ENCODE results near the gene HOXC9. TPM values are rescaled to one million over a fixed set of nuclear protein-coding genes. Genes with fewer than 3 reads are reported as not detected.
A peak's percentile ranks its signal among the peaks of the same experiment; 100 is the strongest.

Gene HOXC9
- polyA plus RNA-seq, 1 experiment, result 1.2 TPM

DNA sequence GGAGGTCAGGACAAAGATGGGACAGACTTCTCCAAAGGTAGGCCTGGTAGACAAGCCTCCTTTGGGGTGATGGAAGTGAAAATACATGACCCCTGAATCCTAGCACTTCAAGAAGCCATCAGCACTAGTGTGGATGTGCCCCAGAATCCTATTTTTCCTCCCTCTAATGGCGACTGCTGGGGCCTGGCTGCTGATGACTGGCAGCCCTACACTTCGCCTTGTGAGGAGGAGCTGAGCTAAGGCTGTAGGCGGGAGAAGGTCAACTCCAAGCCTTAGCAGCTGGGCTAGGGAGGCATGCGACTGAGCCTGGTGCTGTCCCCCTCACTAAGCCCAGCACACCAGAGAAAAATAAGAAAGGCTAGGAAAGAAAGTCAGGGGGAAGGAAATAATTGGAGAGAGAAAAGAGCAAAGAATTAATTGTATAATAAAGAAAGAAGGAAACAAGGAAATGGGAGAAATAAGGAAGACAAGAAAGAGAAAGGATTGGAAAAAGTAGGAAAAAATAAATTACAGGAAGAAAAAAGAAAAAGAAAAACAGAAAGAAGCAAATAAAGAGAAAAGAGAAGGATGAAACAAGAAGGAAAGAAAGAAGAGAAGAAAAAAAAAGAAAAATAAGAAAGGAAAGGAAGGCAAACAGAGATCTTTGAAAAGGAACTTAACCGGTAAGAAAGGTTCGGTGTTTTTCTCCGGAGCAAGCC lies 19.7 kb upstream of the HOXC9 start:
- DNase-seq (ENCODE audit: low read depth), result no peak
- CTCF ChIA-PET, result interaction anchor here (0.7 to 2.0 kb wide), 6 partner anchors 8 to 285 kb away, joined by 3 to 8 read pairs (median 3); no protein-coding TSS in a partner anchor
- peak overlapping the region; percentile 46 for H3K4me3 ChIP-seq (ENCODE audit: low read depth, low read length)

DNA sequence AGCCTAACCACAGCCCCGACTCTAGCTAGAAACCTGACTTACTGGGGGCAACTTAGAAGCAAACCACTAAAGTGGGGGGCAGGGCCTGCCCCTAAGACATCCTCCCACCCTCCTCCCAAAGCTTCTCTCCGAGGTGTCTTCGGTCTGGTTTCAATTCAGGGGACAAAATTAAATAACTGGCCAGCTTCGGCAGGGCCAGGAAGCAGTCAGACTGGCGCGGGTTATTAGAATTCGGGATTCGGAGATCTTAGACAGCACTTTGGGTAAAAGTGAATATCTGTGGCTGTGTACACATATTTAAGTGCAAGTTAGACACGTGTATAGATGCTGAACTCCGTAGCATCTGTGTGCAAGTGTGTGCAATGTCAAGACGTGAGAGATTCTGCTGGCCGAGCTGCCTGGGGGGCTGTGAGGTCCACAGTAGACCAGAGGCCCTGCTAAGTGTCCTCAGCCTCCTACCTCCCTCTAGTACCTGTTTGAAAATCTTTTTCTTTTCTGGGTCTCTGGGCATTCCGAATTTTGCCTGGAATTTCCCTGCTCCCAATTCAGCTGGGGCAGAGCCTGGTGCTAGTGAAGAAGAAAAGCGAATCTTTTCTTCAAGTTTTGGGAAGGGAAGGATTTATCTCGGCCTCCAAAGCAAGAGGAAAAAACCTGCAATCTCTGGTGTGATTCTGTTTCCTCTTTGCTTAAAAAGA lies 19.0 kb upstream of the HOXC9 start:
- H3K4me3 ChIP-seq (ENCODE audit: low read depth, low read length), result peak overlapping the region; percentile 46
- no peak for DNase-seq (ENCODE audit: low read depth)
- no peaks in the 10 kb centered on the region for H3K27me3 ChIP-seq (ENCODE audit: control insufficient read depth, insufficient read depth, low read length)
- ChIA-PET CTCF (interaction anchor here (0.7 to 2.0 kb wide), 8 partner anchors 8 to 285 kb away, joined by 3 to 8 read pairs (median 3); no protein-coding TSS in a partner anchor), POLR2A (no interaction called here)
- TF ChIP-seq, protein P1, sequence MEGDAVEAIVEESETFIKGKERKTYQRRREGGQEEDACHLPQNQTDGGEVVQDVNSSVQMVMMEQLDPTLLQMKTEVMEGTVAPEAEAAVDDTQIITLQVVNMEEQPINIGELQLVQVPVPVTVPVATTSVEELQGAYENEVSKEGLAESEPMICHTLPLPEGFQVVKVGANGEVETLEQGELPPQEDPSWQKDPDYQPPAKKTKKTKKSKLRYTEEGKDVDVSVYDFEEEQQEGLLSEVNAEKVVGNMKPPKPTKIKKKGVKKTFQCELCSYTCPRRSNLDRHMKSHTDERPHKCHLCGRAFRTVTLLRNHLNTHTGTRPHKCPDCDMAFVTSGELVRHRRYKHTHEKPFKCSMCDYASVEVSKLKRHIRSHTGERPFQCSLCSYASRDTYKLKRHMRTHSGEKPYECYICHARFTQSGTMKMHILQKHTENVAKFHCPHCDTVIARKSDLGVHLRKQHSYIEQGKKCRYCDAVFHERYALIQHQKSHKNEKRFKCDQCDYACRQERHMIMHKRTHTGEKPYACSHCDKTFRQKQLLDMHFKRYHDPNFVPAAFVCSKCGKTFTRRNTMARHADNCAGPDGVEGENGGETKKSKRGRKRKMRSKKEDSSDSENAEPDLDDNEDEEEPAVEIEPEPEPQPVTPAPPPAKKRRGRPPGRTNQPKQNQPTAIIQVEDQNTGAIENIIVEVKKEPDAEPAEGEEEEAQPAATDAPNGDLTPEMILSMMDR (IDR thresholded peaks at IDR 0.05; ENCODE audit: insufficient read depth, low read depth, low read length), result no peak
- no peaks in the 10 kb centered on the region for H3K36me3 ChIP-seq (ENCODE audit: control insufficient read depth, insufficient read depth, low read length)

More for the DNA sequence above, 19.7 kb upstream of the HOXC9 start:
- POLR2A ChIA-PET, result no interaction called here
- TF ChIP-seq, protein P1 (IDR thresholded peaks at IDR 0.05; ENCODE audit: insufficient read depth, low read depth, low read length), result no peak
- H3K36me3 ChIP-seq (ENCODE audit: control insufficient read depth, insufficient read depth, low read length), result no peaks in the 10 kb centered on the region
- H3K27me3 ChIP-seq (ENCODE audit: control insufficient read depth, insufficient read depth, low read length), result no peaks in the 10 kb centered on the region

DNA sequence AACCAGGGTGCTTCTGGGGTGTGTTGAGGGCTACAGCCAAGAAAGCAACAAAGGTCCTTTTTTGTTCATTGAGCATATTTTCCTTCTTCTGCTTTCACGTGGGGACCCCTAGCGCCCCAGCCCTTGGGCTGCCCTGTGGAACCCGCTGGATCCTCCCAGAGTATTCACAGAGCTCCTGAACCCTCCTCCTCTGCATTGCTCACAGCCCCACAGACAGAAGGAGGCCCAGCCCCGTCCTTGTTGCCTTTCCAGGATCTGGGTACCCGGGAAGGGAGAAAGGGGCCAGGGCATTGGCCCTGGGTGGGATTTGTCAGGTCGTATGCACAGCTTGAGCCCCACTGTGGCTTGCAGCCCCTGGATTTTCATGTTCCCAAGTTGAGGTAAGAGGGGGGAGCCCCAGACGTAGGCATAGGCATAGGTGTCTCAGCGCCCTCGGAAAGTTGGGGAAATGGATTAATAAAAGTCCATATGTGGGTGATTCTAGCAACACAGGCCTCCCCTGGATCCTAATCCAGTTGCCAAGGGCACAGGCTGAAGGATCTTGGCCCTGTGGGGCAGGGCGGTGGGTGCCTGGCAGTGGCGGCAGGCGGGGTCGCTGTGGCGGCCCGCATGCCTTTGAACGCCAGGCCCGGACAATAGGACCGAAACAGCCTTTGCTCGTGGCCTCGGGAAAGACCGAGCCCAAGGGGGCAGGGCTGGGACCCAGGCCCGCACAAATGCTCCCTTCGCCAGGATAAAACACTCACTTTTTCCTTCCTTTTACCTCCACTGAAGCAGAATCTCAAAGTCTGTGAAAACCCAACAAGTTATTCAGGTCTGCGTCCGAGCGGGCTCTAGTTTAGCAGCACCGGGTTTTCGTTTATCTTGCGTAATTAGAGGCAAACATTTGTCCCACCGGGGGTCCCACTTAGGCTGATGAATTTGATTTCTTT lies 18.1 kb upstream of the HOXC9 start:
- TF ChIP-seq, protein P1 (IDR thresholded peaks at IDR 0.05; ENCODE audit: insufficient read depth, low read depth, low read length), result no peak
- Histone ChIP-seq H3K27me3 (ENCODE audit: control insufficient read depth, insufficient read depth, low read length) (no peaks in the 10 kb centered on the region), H3K36me3 (ENCODE audit: control insufficient read depth, insufficient read depth, low read length) (no peaks in the 10 kb centered on the region), H3K4me3 (ENCODE audit: low read depth, low read length) (peak overlapping the region; percentile 46)
- POLR2A ChIA-PET, result interaction anchor here (0.6 kb wide), 1 partner anchor 17 kb away, joined by 4 read pairs; no protein-coding TSS in a partner anchor
- DNase-seq (ENCODE audit: low read depth), result no peak
- CTCF ChIA-PET, result interaction anchor here (0.7 to 2.0 kb wide), 4 partner anchors 194 to 219 kb away, joined by 3 to 8 read pairs (median 4); no protein-coding TSS in a partner anchor

DNA sequence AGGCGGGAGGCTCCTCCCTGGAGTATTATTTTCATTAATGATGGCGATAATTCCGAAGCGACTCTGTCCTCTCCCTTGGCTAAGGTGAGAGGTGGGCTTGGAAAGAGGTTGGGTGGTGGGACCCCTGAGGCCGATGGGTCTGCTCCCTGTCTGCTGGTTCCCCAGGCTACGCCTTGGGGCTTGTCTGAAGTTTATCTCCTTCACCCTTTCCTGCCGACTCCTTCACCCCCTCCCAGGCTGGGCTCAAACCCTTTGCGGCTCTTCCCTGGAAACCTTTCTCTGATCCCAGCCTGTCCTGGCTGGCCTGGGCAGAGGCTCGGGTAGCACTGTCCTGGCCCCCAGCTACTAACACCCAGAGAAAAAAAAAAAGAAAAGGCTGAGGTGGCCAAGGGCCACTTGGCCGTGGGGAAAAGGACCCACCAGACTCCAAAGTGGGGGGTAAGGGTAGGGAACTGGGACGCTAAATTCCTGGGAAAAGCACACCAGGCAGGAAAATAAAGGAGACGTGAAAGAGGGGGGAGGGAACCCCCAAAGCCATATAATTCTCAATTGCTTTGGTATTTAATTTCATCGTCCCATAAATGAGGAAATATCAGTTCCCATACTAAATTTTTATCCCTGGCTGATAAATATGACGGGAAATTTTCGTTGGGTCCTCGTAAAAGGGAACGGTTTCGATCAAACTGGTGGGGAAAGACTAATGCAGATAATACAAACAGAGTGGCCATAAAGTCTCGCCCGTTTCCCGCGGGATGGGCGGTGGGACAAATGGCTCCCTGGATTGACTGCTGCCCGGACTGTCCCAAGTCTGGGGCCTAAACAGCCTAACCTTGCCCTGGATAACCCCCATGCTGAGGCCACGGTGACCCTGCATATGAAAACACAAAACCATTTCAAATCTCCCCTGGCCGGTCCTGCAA lies 17.1 kb upstream of the HOXC9 start:
- Histone ChIP-seq H3K4me3 (ENCODE audit: low read depth, low read length) (peak overlapping the region; percentile 46), H3K27me3 (ENCODE audit: control insufficient read depth, insufficient read depth, low read length) (no peaks in the 10 kb centered on the region), H3K36me3 (ENCODE audit: control insufficient read depth, insufficient read depth, low read length) (no peaks in the 10 kb centered on the region)
- ChIA-PET POLR2A (interaction anchor here (0.6 kb wide), 1 partner anchor 18 kb away, joined by 4 read pairs; no protein-coding TSS in a partner anchor), CTCF (interaction anchor here (1.4 kb wide), 1 partner anchor 209 kb away, joined by 4 read pairs; no protein-coding TSS in a partner anchor)
- DNase-seq (ENCODE audit: low read depth), result no peak
- TF ChIP-seq, protein P1 (IDR thresholded peaks at IDR 0.05; ENCODE audit: insufficient read depth, low read depth, low read length), result no peak

Data from BJ (cell line).